Right ventricle myocardium superior (tissue), 1 donor: ENCODE data around the gene SPON2. TPM values are rescaled to one million over a fixed set of nuclear protein-coding genes. Genes with fewer than 3 reads are reported as not detected.

Experiments
- ATAC-seq: fragments of 200-7000 bp; cut with Tn5 transposase; one replicate; pipeline ENCODE4 v1.9.1; 2020; ENCODE audit warnings: mild to moderate bottlenecking; ENCODE audit not compliant: poor library complexity
- DNase-seq: peaks from one replicate; pipeline ENCODE4 v3.0.0-alpha.2; 2020
- intact Hi-C: fragments of 100-400 bp; cut with DNase I; formaldehyde crosslinking; loops from one replicate; pipeline ENCODE4 v1.11.2; 2022
- long read RNA-seq: library from polyadenylated mRNA; unstranded; transcript quantifications from one replicate; pipeline ENCODE4 v2.0.0, GENCODE V29; 2021
- total RNA-seq: library from RNA; stranded (reverse); fragmentation: NEBNext Ultra II Directional; extraction: Animal tissue kit (Norgen Biotek cat#: 25700); gene quantifications from one replicate; pipeline ENCODE4 v1.2.1, GENCODE V29; 2021
- donor health status: DM: no; HTN: yes; CAD: no; lungs with severe emphysema.

The SPON2 gene
- 15.6 TPM for total RNA-seq
- long read RNA-seq, transcript SPON2-201 (6 exons, 1,869 nt), result major isoform, 42 of 55 reads
- long read RNA-seq, partial matches to known transcripts, result 7 of 55 reads
- long read RNA-seq, other reads (novel, unspliced or antisense), result 6 of 55 reads

DNA sequence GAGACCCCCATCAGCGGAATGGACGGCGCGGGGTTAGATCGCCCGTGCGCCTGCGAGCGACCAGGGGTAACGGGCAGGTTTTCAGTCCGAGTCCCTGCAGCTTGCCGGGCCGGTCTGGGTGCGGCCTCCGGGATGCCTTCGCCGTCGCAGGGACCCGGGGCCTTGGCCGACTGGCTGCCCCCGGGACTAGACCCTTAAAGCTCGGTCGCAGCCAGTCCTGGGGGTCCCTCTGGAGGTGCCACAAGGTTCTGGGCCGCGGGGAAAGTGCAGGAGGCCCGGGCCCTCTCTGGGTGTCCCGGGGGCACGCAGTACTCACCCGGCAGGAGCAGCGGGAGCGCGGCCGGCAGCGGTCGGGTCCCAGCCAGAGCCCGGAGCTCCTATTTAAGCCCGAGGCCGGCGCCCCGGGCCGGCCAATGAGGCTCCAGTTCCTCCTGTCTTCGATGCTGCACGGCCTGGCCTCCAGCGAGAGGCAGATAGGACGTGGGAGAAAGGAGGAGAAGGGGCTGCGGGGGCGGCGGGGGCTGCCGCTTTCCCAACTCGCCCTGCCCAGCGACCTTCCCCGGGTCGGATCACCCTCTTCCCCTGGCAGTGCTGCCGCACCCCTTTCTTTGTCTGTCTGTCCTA, at the start of gene SPON2:
Gene SPON2, minus strand, starts transcription at position 356 of the 624 bp plus-strand sequence.
- intact Hi-C loops, result no loop called here
- peak; percentile 69 for DNase-seq
- peak; percentile 41 for ATAC-seq

- DNase-seq (no peak), ATAC-seq (no peak)
- intact Hi-C loops, result no loop called here
These were observed 48.9 kb upstream of the SPON2 start for GRCh38 chr4:1221155-1221870.

- intact Hi-C loops, result no loop called here
- no peak for ATAC-seq
- DNase-seq, result no peak
These were observed 48.2 kb upstream of the SPON2 start for GRCh38 chr4:1220566-1220965.

GRCh38 chr4:1219566-1219950, 47.2 kb upstream of the SPON2 start:
- intact Hi-C loops, result no loop called here
- DNase-seq, result no peak
- ATAC-seq, result no peak

DNA sequence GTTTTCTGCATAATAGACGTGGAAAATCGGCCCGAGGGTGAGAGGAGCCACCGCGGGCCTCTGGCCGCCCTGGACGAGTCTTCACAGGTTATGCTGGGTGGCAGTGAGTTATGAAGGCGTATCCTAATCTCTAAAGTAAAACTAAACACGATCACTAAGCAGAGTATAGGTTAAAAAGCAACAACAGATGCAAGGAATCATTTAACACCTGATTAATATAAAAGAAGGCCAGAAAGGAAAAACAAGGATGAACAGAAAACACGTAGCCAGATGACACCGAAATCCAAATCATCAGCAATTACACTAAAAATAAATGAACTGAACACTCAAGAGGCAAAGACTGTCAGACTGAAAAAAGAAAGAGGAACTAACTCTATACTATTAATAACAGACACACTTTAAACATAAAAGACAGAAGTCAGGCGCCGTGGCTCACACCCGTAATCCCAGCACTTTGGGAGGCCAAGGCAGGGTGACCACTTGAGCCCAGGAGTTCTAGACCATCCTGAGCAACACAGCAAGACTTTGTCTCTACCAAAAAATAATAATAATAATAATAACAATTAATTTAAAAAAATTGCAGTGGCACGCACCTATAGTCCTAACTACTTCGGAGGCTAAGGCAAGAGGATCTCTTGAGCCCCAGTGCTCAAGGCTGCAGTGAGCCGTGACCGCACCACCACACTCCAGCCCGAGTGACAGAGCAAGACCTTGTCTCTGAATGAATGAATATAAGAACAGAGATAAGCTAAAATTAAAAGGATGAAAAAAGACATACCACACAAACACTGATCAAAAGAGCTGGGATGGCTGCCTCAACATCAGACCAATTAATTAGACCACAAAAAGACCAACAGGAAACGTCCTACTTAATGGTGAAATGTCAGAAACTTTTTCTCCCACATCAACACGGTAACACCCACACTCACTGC, 46.5 kb upstream of the SPON2 start:
- no peak for ATAC-seq
- intact Hi-C loops, result no loop called here
- DNase-seq, result no peak

DNA sequence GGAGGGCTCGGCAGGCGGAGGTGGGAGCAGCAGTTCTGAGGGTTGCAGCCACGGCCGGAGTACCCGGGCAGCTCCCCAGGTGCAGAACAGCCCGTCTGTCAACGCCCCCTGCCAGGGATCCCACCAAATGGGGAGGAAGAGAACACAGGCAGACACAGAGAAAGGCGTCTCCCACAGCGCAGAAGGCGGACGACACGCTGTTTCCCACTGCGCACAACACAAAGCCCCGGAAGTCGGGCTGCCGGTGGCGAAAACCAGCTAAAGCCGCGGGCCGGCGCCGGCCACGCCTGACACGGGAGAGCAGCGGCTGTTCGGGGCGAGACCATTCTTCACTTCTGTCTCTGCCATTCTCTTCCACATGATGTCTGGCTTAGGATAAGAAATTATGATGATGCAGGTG, 45.0 kb upstream of the SPON2 start:
- DNase-seq, result no peak
- intact Hi-C loops, result no loop called here
- no peak for ATAC-seq

- intact Hi-C loops, result no loop called here
- DNase-seq (peak; percentile 72), ATAC-seq (no peak)
These were observed 44.5 kb upstream of the SPON2 start for GRCh38 chr4:1216869-1217294.

DNA sequence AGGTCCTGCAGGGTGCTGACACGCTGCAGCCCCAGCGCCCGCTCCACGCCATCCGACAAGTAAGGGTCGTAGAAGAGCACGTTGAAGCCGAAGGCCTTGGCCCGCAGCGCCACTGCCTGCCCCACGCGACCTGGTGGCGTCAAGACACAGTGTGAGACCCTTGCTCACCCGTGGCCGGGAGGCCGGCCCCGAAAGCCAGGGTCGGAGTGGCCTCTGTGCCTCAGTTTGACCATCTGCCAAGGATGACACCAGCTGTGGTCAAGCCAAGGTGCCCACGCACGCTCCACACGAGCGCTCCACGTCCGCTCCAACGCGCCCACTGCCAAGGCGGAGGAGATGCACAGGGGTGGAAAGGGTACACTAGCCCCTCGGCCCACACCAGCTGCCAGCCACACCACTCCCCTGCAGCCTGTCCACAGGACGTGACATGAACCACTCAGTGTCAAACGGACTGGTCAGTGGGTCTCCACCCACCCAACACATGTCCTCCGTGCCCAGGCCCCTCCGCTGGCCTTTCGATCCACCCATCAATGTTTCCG, 43.8 kb upstream of the SPON2 start:
- DNase-seq (no peak), ATAC-seq (no peak)
- intact Hi-C loops, result no loop called here

DNA sequence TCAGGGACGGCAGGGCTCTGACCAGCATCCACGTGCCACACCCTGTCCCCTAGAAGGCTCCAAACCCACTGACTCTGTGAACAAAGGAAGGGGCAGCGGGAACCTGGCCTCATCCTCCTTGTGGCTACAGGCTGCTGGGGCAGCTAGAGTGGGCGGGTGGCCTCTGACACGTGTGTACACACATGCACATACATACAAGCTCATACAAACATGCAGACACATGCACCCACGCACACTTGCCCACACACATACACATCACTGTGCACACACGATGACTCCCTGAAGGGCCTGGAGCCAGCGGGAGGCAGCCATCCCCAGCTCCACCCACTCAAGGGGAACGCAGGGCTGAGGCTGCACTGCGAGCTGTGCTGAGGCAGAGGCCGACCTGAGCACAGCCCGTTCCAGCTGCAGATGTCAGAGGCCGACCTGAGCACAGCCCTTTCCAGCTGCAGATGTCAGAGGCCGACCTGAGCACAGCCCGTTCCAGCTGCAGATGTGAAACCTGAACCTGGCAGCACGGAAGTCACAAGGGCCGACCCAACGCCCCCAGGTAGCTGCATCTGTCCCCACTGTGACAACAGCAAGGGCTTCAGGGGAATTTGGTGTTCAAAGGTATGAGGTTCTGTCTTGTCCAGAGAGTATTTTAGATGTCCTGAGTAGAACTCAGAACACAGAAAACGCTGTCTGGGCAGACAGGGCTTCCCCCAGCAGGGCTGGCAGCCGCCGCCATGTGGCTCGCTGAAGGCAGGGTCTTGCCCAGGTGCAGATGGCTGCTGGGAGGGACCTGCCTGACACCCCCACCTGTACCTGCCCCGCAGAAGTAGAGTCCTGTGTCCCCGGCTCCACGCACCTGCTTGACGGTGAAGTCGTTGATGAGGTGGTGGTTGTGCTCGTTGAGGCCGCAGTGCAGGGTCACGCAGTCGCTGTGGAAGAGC, 43.0 kb upstream of the SPON2 start:
- DNase-seq (no peak), ATAC-seq (no peak)
- intact Hi-C loops, result no loop called here

DNA sequence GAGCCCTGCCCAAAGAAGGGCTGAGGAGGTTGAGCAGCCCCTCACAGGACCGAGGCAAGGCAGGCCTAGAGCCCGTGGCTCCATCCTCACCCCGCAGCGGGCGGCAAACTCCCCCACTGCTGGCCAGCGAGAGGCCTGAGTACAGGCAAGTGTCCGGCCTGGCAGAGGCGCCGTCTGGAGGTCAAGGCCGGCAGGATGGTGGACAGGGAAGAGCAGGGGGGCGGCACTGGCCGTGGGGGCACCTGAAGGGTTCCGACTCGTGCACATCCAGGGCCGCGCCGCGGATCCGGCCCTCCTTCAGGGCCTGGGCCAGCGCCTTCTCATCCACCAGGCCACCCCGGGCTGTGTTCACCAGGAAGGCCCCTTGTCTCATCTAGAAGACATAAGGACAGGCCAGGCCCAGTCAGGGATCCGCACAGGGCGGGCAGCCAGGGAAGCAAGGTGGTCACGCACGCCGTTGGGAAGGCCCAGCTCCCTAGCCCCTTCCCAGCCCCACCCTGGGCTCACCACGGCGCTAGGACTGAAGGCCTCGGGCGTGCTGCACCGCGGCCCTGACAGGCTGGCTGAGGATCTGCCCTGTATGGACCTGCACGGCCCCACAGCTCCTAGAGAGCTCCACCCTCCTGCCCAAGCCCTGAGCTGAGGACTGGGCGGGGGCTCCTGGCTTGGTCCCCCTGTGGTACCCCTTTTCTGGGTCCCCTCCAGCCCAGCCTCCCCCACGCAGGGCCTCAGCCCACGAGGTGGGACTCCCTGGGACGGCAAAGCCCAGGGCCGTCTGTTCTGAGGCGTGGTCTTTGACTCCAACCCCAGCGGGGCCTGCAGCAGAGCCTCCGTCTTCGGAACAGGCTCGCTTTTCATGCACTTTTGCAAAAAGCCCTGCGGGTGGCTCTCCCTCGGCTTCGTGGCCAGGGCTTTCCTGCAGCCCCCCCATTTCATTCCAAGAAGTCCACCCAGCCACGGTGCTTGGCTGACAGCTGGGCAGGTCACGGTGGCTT, 42.0 kb upstream of the SPON2 start:
- no peak for ATAC-seq
- intact Hi-C loops, result no loop called here
- no peak for DNase-seq

DNA sequence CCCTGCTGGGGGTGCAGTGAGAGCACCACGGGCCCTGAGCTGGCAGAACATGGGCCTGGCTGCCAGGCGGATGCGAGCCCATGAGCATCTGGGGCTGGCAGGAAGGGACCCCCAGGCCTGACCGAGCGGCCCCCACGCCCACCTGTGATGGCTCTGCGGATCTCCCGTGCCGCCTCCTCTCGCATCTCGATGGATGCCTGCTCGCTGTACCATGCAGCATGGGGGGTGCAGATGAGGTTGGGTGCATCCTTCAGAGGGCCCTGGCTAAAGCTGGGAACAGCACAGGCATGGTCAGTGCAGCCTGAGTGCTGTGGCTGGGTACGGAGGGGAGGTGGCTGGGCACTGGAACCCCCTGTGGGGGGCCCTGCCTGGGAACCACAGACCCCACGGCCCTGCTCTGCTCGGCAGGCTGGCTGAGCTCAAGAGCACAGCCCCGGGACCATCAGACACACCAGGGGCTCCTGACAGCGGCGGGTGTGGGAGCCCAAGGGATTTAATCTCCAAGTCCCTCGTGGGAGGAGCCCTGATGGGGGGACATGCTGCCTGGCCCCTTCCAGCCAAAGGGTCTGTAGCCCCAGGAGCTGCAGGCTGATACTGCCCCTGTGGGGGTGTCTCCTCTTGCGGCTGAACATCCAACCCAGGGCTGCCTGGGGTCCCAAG, 41.1 kb upstream of the SPON2 start:
- ATAC-seq, result no peak
- no peak for DNase-seq
- intact Hi-C loops, result no loop called here

- intact Hi-C loops, result no loop called here
- ATAC-seq (no peak), DNase-seq (peak; percentile 39)
These were observed 40.4 kb upstream of the SPON2 start for GRCh38 chr4:1212546-1213335.

DNA sequence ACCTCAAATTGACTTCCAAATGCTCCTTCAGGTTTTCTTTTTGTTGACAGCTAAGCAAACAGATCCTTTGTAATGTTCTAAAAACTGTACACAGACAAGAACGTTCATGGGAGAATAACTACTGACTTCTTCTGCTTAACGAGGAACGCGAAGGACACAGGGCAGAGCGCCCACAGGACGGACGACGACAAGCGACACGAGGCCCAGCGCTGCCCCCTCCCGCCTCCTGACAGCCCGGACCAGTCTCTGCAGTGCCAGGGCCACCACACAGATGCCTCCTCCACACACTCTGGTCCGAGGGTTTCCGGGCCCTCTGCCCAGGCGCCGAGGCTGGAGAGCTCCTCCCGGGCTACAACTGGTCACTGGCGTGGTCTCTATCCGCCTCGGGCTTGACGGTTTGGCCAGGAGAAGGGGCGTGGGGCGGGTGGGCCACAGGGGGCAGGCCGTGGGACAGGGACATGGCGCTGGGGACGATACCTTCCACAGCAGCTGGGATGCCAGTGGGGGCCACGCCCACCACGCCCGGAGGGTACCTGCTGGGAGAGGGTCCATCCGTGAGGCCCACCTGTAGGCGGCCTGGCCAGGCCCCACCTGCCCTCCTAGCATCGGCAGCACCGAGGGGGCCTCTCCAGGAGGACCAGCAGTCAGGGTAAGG, 39.6 kb upstream of the SPON2 start:
- intact Hi-C loops, result no loop called here
- peak; percentile 54 for DNase-seq
- no peak for ATAC-seq

DNA sequence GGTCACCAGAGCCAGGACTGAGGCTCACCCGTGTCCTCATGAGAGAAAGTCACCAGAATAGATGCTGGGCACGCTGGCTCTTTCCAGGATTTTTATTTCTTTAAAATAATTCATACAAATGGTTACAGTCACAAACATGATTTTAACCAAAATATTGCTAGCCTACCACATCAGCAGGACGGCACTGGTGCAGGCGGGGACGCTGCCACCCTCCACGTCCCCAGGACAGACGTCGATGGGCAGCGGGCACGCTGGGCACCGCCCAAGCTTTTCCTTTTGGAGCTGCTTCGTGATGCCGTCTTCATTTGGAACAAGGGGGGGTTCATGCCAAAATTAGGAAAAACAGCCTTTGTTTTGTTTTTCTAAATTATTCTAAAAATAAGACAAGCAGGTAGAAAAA, 39.0 kb upstream of the SPON2 start:
- ATAC-seq (no peak), DNase-seq (peak; percentile 24)
- intact Hi-C loops, result no loop called here

- DNase-seq, result peak; percentile 47
- no peak for ATAC-seq
- intact Hi-C loops, result no loop called here
These were observed 38.6 kb upstream of the SPON2 start for GRCh38 chr4:1210971-1211370.
